Neuronal stem cell (in vitro differentiated cells): ENCODE data around the gene FBXO7.

Experiments
- DNase-seq: peaks from one replicate; pipeline ENCODE4 v3.0.0-alpha.2; 2013; ENCODE audit warnings: low spot score
- H2AFZ ChIP-seq: one replicate; pipeline ENCODE4 v1.6.1; 2013; ENCODE audit warnings: mild to moderate bottlenecking, low read length, inconsistent platforms
- H2AK5ac ChIP-seq: 2 replicates; pipeline ENCODE4 v1.6.1; 2013; ENCODE audit warnings: low read depth, mild to moderate bottlenecking, inconsistent platforms, low read length, moderate library complexity, mixed read lengths
- H2BK120ac ChIP-seq: 2 replicates; pipeline ENCODE4 v1.6.1; 2013; ENCODE audit warnings: low read depth, mild to moderate bottlenecking, inconsistent platforms, low read length, moderate library complexity, mixed read lengths
- H2BK12ac ChIP-seq: one replicate; pipeline ENCODE4 v1.6.1; 2013; ENCODE audit warnings: low read length, inconsistent platforms
- H2BK15ac ChIP-seq: 2 replicates; pipeline ENCODE4 v1.6.1; 2013; ENCODE audit warnings: mild to moderate bottlenecking, low read length, inconsistent platforms, mixed read lengths
- H2BK5ac ChIP-seq: one replicate; pipeline ENCODE4 v1.6.1; 2013; ENCODE audit warnings: inconsistent platforms, mild to moderate bottlenecking, low read length, moderate library complexity
- H3K14ac ChIP-seq: one replicate; pipeline ENCODE4 v1.6.1; 2013; ENCODE audit warnings: low read length, inconsistent platforms
- H3K18ac ChIP-seq: 2 replicates; pipeline ENCODE4 v1.6.1; 2013; ENCODE audit warnings: low read length, inconsistent platforms
- H3K23ac ChIP-seq: 2 replicates; pipeline ENCODE4 v1.6.1; 2013; ENCODE audit warnings: low read depth, mild to moderate bottlenecking, mixed read lengths, low read length, inconsistent platforms; ENCODE audit not compliant: poor library complexity
- H3K27ac ChIP-seq: replicated peaks from 3 replicates; pipeline ENCODE4 v1.5.1; 2013; ENCODE audit warnings: low read length, inconsistent platforms
- H3K27me3 ChIP-seq, 3 experiments: 2 replicates each; pipeline ENCODE4 v1.6.1; 2013; ENCODE audit warnings: low read length in 3 of 3, mild to moderate bottlenecking in 2 of 3, inconsistent platforms in 1 of 3, low read depth in 1 of 3, mixed read lengths in 1 of 3, moderate library complexity in 1 of 3; ENCODE audit not compliant: control insufficient read depth in 3 of 3, insufficient read depth in 3 of 3
- H3K36me3 ChIP-seq, 2 donors: replicated peaks in 1 of 2; 2 replicates each; pipeline ENCODE4 v1.6.1; 2013; ENCODE audit warnings: low read length in 2 of 2; ENCODE audit not compliant: control insufficient read depth in 2 of 2, insufficient read depth in 2 of 2
- H3K4ac ChIP-seq: 2 replicates; pipeline ENCODE4 v1.6.1; 2013; ENCODE audit warnings: inconsistent platforms, mild to moderate bottlenecking, low read length, moderate library complexity
- H3K4me1 ChIP-seq, 2 donors: 1 replicate in 1 of 2; 2 replicates in 1 of 2; pipeline ENCODE4 v1.6.1; 2013; ENCODE audit warnings: low read length in 2 of 2, low read depth in 1 of 2; ENCODE audit not compliant: control insufficient read depth in 2 of 2, insufficient read depth in 1 of 2
- H3K4me2 ChIP-seq: one replicate; pipeline ENCODE4 v1.6.1; 2013; ENCODE audit warnings: mild to moderate bottlenecking, low read length, inconsistent platforms; ENCODE audit not compliant: insufficient read depth, poor library complexity, severe bottlenecking
- H3K4me3 ChIP-seq, 2 donors: 2 replicates each; pipeline ENCODE4 v1.5.1; 2013; ENCODE audit warnings: low read length in 2 of 2, mild to moderate bottlenecking in 2 of 2, inconsistent platforms in 1 of 2, moderate library complexity in 1 of 2
- H3K79me1 ChIP-seq: one replicate; pipeline ENCODE4 v1.6.1; 2013; ENCODE audit warnings: low read depth, mild to moderate bottlenecking, inconsistent platforms, low read length, moderate library complexity
- H3K9ac ChIP-seq: one replicate; pipeline ENCODE4 v1.6.1; 2013; ENCODE audit warnings: mild to moderate bottlenecking, low read depth, low read length, inconsistent platforms; ENCODE audit not compliant: poor library complexity
- H3K9me3 ChIP-seq, 2 donors: replicated peaks in 1 of 2; 2 replicates each; pipeline versions ENCODE3 to v1.6.1; 2013; ENCODE audit warnings: low read length in 2 of 2, mild to moderate bottlenecking in 2 of 2, inconsistent platforms in 1 of 2, low read depth in 1 of 2, mixed read lengths in 1 of 2, moderate library complexity in 1 of 2; ENCODE audit not compliant: control insufficient read depth in 2 of 2, insufficient read depth in 1 of 2
- H4K8ac ChIP-seq: one replicate; pipeline ENCODE4 v1.6.1; 2013; ENCODE audit warnings: low read depth, mild to moderate bottlenecking, inconsistent platforms, low read length, moderate library complexity
- H4K91ac ChIP-seq: one replicate; pipeline ENCODE4 v1.6.1; 2013; ENCODE audit warnings: low read length, low read depth, mild to moderate bottlenecking, inconsistent platforms; ENCODE audit not compliant: poor library complexity
- WGBS, 2 donors: extraction: QIAGEN DNeasy Blood & Tissue Kit; methylation state at CpG; one replicate each; pipeline ENCODE4 v1.1.7; 2013; ENCODE audit warnings: missing lambda C conversion rate in 2 of 2, mixed read lengths in 1 of 2; ENCODE audit not compliant: insufficient read length in 2 of 2, insufficient replicate concordance in 1 of 2; ENCODE audit errors: extremely low coverage in 2 of 2; 5-methylcytosine and 5-hydroxymethylcytosine counted together

Gene FBXO7

GRCh38 chr22:32539631-32540421 lies 65.2 kb downstream of the FBXO7 start:
- Histone ChIP-seq H3K9me3 (peaks cover 0 to 2% of the 10 kb centered on the region in 2 donors), H3K14ac (no peak overlapping the region), H3K79me1 (no peaks in the 10 kb centered on the region), H2BK120ac (no peak overlapping the region), H4K91ac (no peak overlapping the region), H2BK12ac (no peak overlapping the region), H2AK5ac (no peak overlapping the region), H3K18ac (no peak overlapping the region), H3K4ac (no peak overlapping the region), H2BK15ac (no peak overlapping the region), H3K27ac (no peak overlapping the region), H2AFZ (no peak overlapping the region), H3K4me3 (no peak overlapping the region), H3K36me3 (no peaks in the 10 kb centered on the region), H3K4me1 (peaks cover 0 to 3% of the 10 kb centered on the region in 2 donors), H3K9ac (no peak overlapping the region), H2BK5ac (no peak overlapping the region), H4K8ac (no peak overlapping the region), H3K23ac (no peak overlapping the region), H3K4me2 (no peak overlapping the region), H3K27me3 (peaks cover 0 to 12% (median 2%) of the 10 kb centered on the region in 3 experiments)
- DNase-seq: no peak
- WGBS, 2 donors: no CpG with 5 or more reads among the region's 10 CpGs

- Histone ChIP-seq H3K18ac (peak overlapping the region; percentile 5), H3K9ac (no peak overlapping the region), H2BK15ac (peak overlapping the region; percentile 55), H3K4me2 (no peak overlapping the region), H3K14ac (no peak overlapping the region), H2BK120ac (no peak overlapping the region), H2BK12ac (no peak overlapping the region), H2BK5ac (no peak overlapping the region), H3K4me3 (no peak overlapping the region), H3K23ac (no peak overlapping the region), H3K9me3 (peaks cover 0 to 2% of the 10 kb centered on the region in 2 donors), H3K27me3 (peaks cover 0 to 12% (median 2%) of the 10 kb centered on the region in 3 experiments), H3K79me1 (no peaks in the 10 kb centered on the region), H4K8ac (no peak overlapping the region), H3K4me1 (peaks cover 0 to 3% of the 10 kb centered on the region in 2 donors), H3K27ac (no peak overlapping the region), H3K36me3 (no peaks in the 10 kb centered on the region), H4K91ac (no peak overlapping the region), H2AFZ (no peak overlapping the region), H3K4ac (no peak overlapping the region), H2AK5ac (no peak overlapping the region)
- WGBS, 2 donors: no CpG with 5 or more reads among the region's 13 CpGs
- DNase-seq: no peak
These were observed 66.9 kb downstream of the FBXO7 start for GRCh38 chr22:32541481-32541880.

- Histone ChIP-seq H4K91ac (no peak overlapping the region), H3K23ac (no peak overlapping the region), H3K18ac (no peak overlapping the region), H2BK15ac (peak overlapping the region; percentile 28), H3K27ac (no peak overlapping the region), H3K4me2 (no peak overlapping the region), H3K9ac (no peak overlapping the region), H2BK5ac (no peak overlapping the region), H2BK12ac (no peak overlapping the region), H3K79me1 (no peaks in the 10 kb centered on the region), H3K4ac (no peak overlapping the region), H3K9me3 (peaks cover 0 to 2% of the 10 kb centered on the region in 2 donors), H3K27me3 (peaks cover 0 to 12% (median 2%) of the 10 kb centered on the region in 3 experiments), H3K4me3 (peak overlapping the region in 1 of 2 donors; percentile 16), H2BK120ac (no peak overlapping the region), H3K14ac (peak overlapping the region; percentile 32), H3K4me1 (peaks cover 0 to 3% of the 10 kb centered on the region in 2 donors), H4K8ac (no peak overlapping the region), H3K36me3 (no peaks in the 10 kb centered on the region), H2AK5ac (peak overlapping the region; percentile 61), H2AFZ (peak overlapping the region; percentile 31)
- no peak for DNase-seq
- WGBS, 2 donors: 100% methylated on average over 1 of the region's 8 CpGs; no CpG with 5 or more reads in 1 of the 2 donors
These were observed 67.6 kb downstream of the FBXO7 start for GRCh38 chr22:32542066-32542676.

- Histone ChIP-seq H3K27ac (no peak overlapping the region), H3K9me3 (peaks cover 0 to 2% of the 10 kb centered on the region in 2 donors), H2BK5ac (no peak overlapping the region), H3K4me1 (peaks cover 0 to 3% of the 10 kb centered on the region in 2 donors), H3K4me3 (no peak overlapping the region), H3K36me3 (no peaks in the 10 kb centered on the region), H3K27me3 (peaks cover 0 to 12% (median 2%) of the 10 kb centered on the region in 3 experiments), H3K4ac (no peak overlapping the region), H4K8ac (no peak overlapping the region), H2BK15ac (peak overlapping the region; percentile 28), H3K4me2 (no peak overlapping the region), H2BK12ac (no peak overlapping the region), H2BK120ac (peak overlapping the region; percentile 67), H2AFZ (peak overlapping the region; percentile 31), H3K23ac (no peak overlapping the region), H3K79me1 (no peaks in the 10 kb centered on the region), H4K91ac (no peak overlapping the region), H3K18ac (peak overlapping the region; percentile 46), H2AK5ac (peak overlapping the region; percentile 61), H3K14ac (no peak overlapping the region), H3K9ac (no peak overlapping the region)
- WGBS, 2 donors: no CpG with 5 or more reads among the region's 17 CpGs
- DNase-seq: no peak
These were observed 68.2 kb downstream of the FBXO7 start for GRCh38 chr22:32542677-32543357.
